LHCN-M2 (cell line): ENCODE measurements around the gene SLAMF9. TPM values are rescaled to one million over a fixed set of nuclear protein-coding genes. Genes with fewer than 3 reads are reported as not detected.
"Not testable (repeated sequence)": the region's sequence is repeated elsewhere in the genome, so short reads cannot be mapped to it uniquely, and the experiment has no call there.

Source experiments
- DNase-seq: peaks from one replicate; pipeline ENCODE4 v3.0.0-alpha.2; 2012; ENCODE audit warnings: low read depth
- total RNA-seq: library from RNA; depleted of rRNA; stranded (reverse); fragments of >200 nt; gene quantifications from 2 replicates; pipeline ENCODE4 v1.2.3, GENCODE V29; 2014

The SLAMF9 gene
- total RNA-seq, 1 experiment from 2014 or later, result not detected

DNA sequence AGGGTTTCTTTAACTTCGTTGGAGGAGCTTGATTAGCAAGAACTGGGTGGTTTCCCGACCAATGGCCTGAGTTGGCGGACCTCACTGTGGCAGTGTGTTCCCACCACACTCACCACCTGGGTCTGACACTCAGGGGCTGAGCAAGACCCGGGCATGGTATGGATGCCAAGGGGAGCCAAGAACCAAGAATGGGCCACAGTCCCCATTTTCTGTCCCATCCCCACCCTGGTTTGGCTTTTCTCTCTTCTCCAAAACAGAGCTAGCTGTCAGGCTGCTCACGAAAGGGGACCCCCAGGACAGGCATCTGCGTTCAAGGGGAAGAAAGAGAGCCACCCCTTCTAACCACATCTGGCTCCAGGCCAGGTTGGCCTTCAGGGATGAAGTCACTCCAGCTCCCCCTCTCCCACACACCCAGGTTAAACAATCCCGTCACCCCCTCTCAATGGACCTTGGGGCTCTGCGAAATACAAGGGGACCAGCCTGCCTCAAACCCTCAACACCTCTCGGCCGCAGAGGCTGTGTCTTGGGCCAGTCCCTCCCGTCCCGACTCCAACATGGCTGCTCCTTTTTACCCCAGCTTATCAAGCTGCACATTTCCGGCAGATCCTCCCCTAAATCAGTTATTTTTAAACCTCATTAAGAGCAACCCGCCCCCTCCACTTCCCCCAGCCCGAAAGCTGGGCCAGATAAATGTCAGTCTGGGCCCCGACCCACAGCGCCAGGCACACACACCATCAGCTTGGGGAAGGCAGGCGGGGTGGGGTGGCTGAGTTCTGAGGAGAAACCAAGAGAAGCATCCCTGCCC lies 32.1 kb downstream of the SLAMF9 start:
- peak; percentile 13 for DNase-seq

DNA sequence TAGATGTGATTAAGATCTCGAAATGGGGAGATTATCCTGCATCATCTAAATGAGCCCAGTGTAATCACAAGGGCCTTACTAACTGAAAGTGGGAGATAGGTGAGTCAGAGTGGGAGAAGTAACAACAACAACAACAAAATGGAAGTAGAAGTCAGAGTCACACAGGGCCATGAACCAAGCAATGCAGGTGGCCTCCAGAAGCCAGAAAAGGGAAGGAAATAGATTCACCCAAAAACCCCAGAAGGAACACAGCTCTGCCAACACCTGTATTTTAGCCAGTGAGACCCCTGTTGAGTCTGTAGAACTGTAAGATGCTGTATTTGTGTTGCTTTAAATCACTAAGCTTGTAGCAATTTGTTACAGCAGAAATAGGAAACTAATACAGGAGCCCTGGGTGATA lies 32.8 kb downstream of the SLAMF9 start:
- peak; percentile 28 for DNase-seq

DNA sequence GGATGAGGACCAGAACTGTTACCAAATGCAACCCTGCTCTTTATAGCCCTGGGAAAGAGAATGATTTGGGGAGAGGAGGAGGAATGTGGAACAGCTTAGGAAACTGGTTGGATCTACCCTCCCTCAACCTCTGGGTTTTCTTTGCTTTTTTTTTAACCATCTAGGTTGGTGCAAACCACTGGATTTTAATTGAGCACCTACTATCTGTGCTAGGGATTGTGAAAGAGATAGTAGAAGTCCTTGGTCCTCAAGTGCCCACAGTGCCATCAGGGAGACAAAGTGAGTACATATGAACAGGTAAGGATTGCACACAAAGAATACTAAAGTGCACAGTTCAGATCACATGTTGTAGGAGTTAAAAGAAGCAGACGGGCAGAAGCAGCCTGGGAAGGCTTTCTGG lies 33.4 kb downstream of the SLAMF9 start:
- no peak for DNase-seq

DNA sequence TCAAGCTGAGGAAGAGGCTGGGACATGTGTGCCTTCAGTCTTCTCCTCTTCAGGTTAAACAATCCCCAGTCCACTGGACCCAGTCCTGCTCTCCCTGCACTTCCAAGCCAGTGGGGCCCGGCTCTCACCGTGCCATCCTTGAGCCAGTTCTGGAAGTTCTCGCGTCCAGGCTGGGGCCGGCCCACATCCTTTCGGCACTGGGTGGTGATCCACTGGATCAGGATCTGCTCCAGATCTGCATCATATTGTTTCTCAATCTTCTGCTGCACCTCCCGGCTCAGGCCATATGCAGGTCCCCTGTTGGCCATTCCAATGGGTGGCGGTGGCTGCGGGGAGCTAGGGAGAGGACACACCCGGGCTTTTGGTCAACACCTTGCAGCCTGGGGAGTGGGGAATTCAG lies 33.8 kb downstream of the SLAMF9 start:
- DNase-seq, result no peak

- DNase-seq, result no peak
Observed at GRCh38 chr1:159919236-159919865, 34.7 kb downstream of the SLAMF9 start.

- peak; percentile 79 for DNase-seq
Observed at GRCh38 chr1:159918352-159919200, 35.5 kb downstream of the SLAMF9 start.

GRCh38 chr1:159917533-159918351 lies 36.3 kb downstream of the SLAMF9 start:
- DNase-seq, result peak; percentile 67

DNA sequence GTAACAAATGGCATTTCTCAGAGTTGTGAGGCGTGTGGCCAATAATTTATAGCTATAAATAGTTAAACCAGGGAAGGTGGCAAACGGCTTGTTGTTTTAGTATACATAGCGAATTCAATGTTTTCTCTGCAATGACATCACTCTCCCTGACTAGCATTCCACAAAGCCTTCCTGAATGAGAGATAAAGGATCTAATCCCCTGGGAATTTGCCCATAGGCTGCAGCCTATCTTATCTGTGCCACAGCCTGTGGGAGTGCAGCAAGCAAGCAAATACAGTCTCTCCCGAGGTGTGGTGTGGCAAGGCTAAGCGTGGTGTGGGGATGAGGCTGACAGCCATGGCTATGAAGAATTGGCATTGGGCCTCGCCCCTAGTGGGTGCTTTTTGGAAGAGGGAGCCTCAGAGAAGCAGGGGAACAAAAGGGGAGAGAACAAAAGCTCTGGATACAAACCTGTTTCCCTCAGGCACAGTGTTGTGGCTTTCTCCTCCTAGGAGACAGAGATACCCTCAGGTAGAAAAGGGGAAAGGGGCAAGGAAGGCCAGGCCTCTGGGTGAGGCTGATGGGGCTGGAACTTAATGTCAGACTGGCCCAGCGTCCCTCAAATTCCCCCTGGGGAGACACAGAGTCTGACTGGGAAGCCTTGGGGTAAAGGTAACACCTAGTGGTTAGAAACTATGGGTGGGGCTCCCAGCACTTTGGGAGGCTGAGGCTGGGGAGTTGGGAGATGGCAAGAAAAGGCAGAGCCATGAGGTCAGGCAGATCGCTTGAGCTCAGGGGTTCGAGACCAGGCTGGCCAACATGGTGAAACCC lies 37.6 kb downstream of the SLAMF9 start:
- peak; percentile 51 for DNase-seq

- DNase-seq, result no peak
Observed at GRCh38 chr1:159915571-159916241, 38.3 kb downstream of the SLAMF9 start.

GRCh38 chr1:159914252-159915018 lies 39.6 kb downstream of the SLAMF9 start:
- DNase-seq, result no peak

GRCh38 chr1:159913451-159914192 lies 40.4 kb downstream of the SLAMF9 start:
- DNase-seq, result no peak

- no peak for DNase-seq
Observed at GRCh38 chr1:159911326-159912070, 42.5 kb downstream of the SLAMF9 start.

DNA sequence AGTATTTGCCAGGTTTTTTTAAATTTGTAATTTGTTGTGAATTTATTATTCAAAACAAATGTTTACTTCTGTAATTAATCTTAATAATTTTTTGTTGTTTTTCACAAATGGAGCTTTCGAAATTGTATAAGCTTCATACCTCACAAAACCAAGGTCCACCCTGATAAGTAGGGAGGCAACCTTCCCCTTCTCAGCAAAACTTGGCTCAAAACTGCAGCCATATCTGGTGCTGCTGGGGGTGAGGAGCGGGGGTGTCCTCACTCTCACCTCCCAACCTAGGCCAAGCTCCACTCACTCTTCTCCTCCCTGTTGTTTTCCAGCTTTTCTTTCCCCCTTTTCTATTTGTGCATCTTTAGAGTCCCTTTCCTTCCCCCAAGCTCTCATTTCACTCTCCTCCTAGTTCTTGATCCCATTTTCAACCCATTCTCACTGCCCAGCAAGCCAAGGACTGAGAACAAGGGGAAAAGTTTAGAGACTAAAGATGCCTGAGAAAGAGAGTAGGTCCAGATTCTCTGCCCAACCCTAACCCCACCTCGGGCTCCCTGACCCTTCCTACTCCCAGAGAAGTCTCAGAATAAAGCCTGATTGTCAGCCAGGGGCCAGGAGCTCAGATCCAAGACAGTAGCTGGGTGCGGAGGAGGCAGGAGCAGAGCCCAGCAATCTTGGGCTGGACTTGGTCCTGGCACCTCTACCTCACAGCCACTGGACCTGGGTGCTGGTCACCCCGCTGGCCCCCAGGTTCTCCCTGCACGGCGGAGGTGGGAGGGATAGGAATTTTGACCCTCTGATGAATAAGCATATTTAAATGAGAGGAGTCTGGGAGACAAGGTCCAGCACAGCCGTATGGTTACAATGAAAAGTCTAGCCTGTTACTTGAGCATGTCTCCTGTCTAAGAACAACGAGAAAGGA lies 45.8 kb downstream of the SLAMF9 start:
- DNase-seq, result no peak

DNA sequence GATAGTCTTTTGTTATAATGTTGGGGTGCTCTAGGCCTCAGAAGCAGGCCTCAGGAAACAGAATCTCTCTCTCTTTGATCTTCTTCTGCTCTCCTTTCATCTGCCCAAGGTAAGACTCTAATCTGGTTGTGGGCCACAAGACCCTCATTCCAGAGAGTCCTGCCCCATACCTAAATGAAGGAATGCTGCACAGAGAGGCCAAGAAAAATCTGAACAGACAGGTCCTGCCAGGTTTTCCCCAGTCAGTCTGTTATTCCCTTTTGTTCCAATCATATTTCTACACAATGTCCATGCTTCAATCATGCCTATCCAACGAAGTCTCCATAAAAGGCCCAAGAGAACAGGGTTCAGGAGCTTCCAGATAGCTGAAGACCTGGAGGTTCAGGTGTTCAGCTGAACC lies 47.1 kb downstream of the SLAMF9 start:
- DNase-seq, result no peak

- not testable (repeated sequence) for DNase-seq
Observed at GRCh38 chr1:159904036-159904435, 50.0 kb downstream of the SLAMF9 start.

DNA sequence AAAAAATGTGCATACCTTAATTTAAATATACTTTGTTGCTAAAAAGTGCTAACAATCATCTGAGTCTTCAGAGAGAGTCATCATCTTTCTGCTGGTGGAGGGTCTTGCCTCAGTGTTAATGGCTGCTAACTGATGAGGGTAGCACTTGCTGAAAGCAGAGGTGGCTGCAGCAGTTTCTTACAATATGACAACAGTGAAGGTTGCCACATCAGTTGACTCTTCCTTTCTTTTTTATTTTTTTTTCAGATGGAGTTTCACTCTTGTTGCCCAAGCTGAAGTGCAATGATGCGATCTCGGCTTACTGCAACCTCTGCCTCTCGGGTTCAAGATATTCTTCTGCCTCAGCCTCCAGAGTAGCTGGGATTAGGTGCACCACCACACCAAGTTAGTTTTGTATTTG lies 51.5 kb downstream of the SLAMF9 start:
- DNase-seq, result no peak
